WERI-Rb-1 (cell line): ENCODE data around the gene CDKAL1.

ENCODE experiments used
- DNase-seq: peaks from one replicate; pipeline ENCODE4 v3.0.0-alpha.2; 2020
- H3K27ac ChIP-seq: fragments of 250-450 bp; sonication (Bioruptor Pico); 2 replicates; pipeline ENCODE4 v1.5.1; 2020; ENCODE audit warnings: mild to moderate bottlenecking, moderate library complexity
- H3K27me3 ChIP-seq: fragments of 250-450 bp; sonication (Bioruptor Pico); 2 replicates; pipeline ENCODE4 v1.5.1; 2021; ENCODE audit warnings: mild to moderate bottlenecking, low read depth, moderate library complexity; ENCODE audit not compliant: insufficient read depth, severe bottlenecking
- H3K36me3 ChIP-seq: fragments of 250-450 bp; sonication (Bioruptor Pico); 2 replicates; pipeline ENCODE4 v1.5.1; 2020; ENCODE audit warnings: mild to moderate bottlenecking, moderate library complexity
- H3K4me3 ChIP-seq: 2 replicates; pipeline ENCODE4 v1.5.1; 2011; ENCODE audit warnings: low read depth, mild to moderate bottlenecking, control low read depth, low read length
- H3K9me3 ChIP-seq: fragments of 250-450 bp; sonication (Bioruptor Pico); 2 replicates; pipeline ENCODE4 v1.5.1; 2021; ENCODE audit warnings: mild to moderate bottlenecking, moderate library complexity; ENCODE audit not compliant: severe bottlenecking
- CTCF ChIP-seq: IDR thresholded peaks from 2 replicates; pipeline ENCODE4 v1.5.1; 2011; ENCODE audit warnings: low read depth, mild to moderate bottlenecking, control low read depth, inconsistent platforms, low read length

The CDKAL1 gene

DNA sequence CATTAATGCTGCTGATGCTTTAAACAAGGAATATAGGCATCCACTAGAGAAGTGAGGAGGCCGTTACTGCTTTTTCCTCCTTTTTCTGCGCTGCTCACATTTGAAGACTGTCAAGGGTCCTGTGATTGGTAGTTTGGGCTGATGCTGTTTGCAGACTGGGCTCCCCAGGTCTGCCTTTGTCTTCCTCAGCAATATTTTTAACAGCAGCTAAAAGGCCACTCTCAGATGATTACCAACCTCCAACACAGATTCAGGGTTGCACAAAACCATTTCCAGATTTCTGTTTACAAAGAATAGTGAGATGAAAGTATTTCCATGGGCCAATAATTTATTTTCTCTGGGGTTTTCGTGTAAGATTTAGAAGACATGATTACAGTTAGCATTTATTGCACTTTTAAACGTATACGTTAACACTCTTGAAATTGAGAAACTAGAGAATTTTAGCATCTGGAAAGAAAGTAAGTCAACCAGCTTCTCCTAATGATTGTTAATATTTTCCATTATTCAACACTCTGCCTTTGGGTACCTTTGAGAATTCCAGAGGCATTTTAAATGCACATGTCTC is 584.0 kb downstream of the CDKAL1 start:
- no peak overlapping the region for H3K27ac ChIP-seq
- H3K4me3 ChIP-seq, result no peak overlapping the region
- no peak for TF ChIP-seq CTCF
- no peaks in the 10 kb centered on the region for H3K9me3 ChIP-seq
- H3K27me3 ChIP-seq, result no peaks in the 10 kb centered on the region
- H3K36me3 ChIP-seq, result no peaks in the 10 kb centered on the region; the same call in 1 of the 2 replicates
- no peak for DNase-seq

DNA sequence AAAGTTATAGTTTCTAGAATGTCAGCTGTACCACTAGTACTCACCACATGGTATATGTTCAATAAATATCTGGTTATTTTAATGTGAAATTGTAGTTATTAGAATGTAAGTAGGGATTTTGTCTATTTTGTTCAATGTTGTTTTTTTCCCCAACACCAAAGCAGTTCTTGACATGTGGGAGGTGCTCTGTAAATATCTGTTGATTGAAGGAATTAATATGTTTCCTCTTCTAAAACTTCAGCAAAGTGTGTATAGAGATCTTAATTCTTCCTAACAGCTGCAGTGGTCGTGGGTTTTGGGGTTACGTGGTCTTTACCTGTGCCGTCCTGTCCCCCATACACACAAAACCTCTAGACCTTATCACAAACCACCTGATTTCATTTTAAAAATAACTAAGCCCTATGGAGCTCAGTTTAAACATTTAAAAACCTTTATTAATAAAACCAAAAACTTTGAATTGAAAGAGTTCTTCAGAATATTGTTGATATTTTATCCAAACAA is 587.4 kb downstream of the CDKAL1 start:
- DNase-seq, result no peak
- H3K9me3 ChIP-seq, result no peaks in the 10 kb centered on the region
- no peak for TF ChIP-seq CTCF
- no peak overlapping the region for H3K4me3 ChIP-seq
- no peaks in the 10 kb centered on the region for H3K27me3 ChIP-seq
- no peak overlapping the region for H3K27ac ChIP-seq
- H3K36me3 ChIP-seq, result no peaks in the 10 kb centered on the region; the same call in 1 of the 2 replicates

- no peak for TF ChIP-seq CTCF
- no peaks in the 10 kb centered on the region for H3K9me3 ChIP-seq
- no peak for DNase-seq
- no peak overlapping the region for H3K27ac ChIP-seq
- H3K36me3 ChIP-seq, result no peaks in the 10 kb centered on the region; the same call in 1 of the 2 replicates
- H3K27me3 ChIP-seq, result no peaks in the 10 kb centered on the region
- H3K4me3 ChIP-seq, result no peak overlapping the region
Measured at GRCh38 chr6:21123507-21124436, 589.5 kb downstream of the CDKAL1 start.

- no peak for TF ChIP-seq CTCF
- H3K9me3 ChIP-seq, result no peaks in the 10 kb centered on the region
- DNase-seq, result no peak
- no peaks in the 10 kb centered on the region for H3K36me3 ChIP-seq
- H3K27ac ChIP-seq, result no peak overlapping the region
- no peaks in the 10 kb centered on the region for H3K27me3 ChIP-seq
- no peak overlapping the region for H3K4me3 ChIP-seq
Measured at GRCh38 chr6:21128601-21129000, 594.3 kb downstream of the CDKAL1 start.

- Histone ChIP-seq H3K27me3 (no peaks in the 10 kb centered on the region), H3K9me3 (no peaks in the 10 kb centered on the region), H3K27ac (no peak overlapping the region), H3K4me3 (no peak overlapping the region), H3K36me3 (no peaks in the 10 kb centered on the region)
- no peak for TF ChIP-seq CTCF
- DNase-seq, result no peak
Measured at GRCh38 chr6:21131406-21131805, 597.1 kb downstream of the CDKAL1 start.
